ENCODE data around the gene ZER1.

Gene ZER1

GRCh38 chr9:128689293-128689774 lies 82.4 kb downstream of the ZER1 start:
- DNase-seq, result no peak

- DNase-seq, result peak; percentile 93
These were observed 83.0 kb downstream of the ZER1 start, which contains the start of gene SET for GRCh38 chr9:128688501-128689292. TSS of gene SET (plus strand) at chr9:128689222. CDS start at chr9:128689583, 361 bp downstream.

GRCh38 chr9:128687453-128687852 lies 84.3 kb downstream of the ZER1 start:
- no peak for DNase-seq

- peak; percentile 81 for DNase-seq
These were observed 85.9 kb downstream of the ZER1 start for GRCh38 chr9:128685636-128686489.

GRCh38 chr9:128684325-128685199 lies 87.2 kb downstream of the ZER1 start:
- peak; percentile 78 for DNase-seq

- no peak for DNase-seq
These were observed 87.7 kb downstream of the ZER1 start for GRCh38 chr9:128684065-128684324.

- peak; percentile 54 for DNase-seq
These were observed 88.2 kb downstream of the ZER1 start for GRCh38 chr9:128683340-128684064.

All from inflammatory macrophage treated with lipopolysaccharide for 4 hours (primary cell).